GM18867 (cell line): ENCODE data around the gene ADA.

ENCODE experiments used
- ATAC-seq: cut with Tn5 transposase; IDR thresholded peaks from one replicate; pipeline ENCODE4 v1.9.1; 2021; ENCODE audit warnings: mild to moderate bottlenecking, moderate library complexity; ENCODE audit not compliant: unreplicated experiment

ADA gene

GRCh38 chr20:44646023-44646640 is 5.4 kb downstream of the ADA start:
- ATAC-seq = peak; percentile 17

DNA sequence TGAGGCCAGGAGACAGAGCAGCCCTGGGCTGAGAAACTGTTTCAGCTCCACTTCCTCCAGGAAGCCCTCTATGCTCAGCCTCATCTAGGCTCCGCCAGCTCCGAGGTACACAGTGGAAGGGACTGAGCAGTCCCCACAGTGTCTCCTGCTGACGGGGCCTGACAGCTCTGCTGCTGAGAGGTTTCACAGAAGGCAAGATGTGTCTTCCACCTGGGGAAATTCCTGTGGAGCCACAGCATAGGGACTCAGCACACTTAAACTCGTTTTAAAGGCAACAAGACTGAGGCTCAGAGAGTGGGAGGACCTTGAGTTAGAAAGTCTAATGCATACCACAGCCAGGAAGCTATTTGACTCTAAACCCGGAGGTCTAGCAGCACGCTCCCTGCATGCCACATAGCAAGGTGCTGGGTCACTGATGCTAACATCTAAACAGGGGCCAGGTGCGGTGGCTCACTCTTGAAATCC is 6.8 kb downstream of the ADA start:
- no peak for ATAC-seq

DNA sequence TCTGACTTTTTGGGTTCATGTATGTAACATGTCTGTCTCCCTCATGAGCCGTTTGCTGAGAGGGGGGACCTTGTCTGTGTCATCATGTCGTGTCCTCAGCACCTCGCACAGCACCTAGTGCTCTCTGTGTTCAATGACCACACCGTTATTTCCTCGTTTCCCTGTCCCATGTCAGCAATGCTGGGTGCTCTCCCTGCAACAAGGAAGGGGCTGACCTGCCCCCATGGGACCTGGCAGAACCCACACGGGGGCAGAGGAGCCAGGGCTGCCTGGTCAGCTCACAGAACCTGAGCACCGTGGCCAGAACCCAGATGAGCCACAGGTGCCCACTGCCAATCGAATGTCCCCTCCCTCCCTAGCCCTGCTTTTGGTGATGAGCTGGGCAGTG is 7.3 kb downstream of the ADA start:
- no peak for ATAC-seq

DNA sequence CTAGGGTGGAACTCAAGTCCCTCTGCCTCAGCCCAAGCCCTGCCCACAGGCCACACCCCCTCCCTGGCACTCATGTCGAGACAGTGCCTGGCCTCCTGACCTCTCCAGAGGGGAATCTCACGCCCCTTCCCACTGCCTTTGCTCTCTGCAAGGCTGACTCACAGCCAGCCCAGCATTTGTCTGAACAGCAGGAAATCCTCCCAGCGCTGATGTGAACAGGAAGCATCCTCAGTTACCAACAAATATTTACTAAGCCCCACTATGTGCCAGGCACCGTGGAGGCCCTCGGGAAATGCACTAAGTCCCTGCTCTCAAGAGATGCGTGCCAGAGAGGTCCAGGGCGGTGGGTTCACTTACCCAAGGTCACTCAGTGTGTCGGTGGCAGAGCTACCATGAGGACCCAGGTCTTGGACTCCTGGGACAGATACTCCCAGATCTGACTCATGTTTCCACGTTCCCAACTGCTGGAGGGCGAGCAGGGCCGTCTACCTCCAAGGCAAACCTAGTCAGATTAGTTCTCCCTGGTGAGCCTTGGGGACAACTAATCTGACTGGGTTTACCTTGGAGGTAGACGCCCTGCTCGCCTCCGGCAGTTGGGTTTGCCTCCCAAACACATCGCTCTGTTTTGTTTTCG is 7.8 kb downstream of the ADA start:
- ATAC-seq = no peak

DNA sequence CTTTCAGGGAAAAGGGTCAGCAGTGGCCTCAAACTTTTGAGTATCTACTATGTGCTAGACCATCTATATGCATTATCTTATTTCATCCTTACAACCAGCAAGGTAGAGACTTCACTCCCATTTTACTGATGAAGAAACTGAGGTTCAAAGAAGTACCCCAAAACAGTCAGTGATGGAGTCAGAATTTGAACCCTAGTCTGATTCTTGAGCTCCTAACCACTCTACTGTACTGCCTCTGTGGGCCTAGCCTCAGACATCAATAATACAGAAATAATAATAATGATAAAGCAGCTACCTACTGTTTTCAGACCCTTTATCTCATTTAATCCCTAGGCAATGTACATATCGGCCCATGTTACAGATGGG is 8.4 kb downstream of the ADA start:
- no peak for ATAC-seq

- ATAC-seq = no peak
These were observed 9.0 kb downstream of the ADA start for GRCh38 chr20:44642203-44643153.

GRCh38 chr20:44641325-44641724 is 10.2 kb downstream of the ADA start:
- ATAC-seq = no peak

DNA sequence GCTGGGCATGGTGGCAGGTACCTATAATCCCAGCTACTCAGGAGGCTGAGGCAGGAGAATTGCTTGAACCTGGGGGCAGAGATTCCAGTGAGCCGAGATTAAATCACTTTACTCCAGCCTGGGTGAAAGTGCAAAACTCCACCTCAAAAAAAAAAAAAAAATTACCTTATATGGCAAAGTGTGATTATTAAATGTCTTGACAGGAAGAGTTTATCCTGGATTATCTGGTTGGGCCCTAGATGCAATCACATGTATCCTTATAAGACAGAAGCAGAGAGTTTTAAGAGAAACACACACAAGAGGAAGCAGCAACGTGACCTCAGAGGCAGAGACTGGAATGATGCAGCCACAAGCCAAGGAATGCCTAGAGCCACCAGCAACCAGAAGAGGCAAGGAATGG is 11.0 kb downstream of the ADA start:
- no peak for ATAC-seq

DNA sequence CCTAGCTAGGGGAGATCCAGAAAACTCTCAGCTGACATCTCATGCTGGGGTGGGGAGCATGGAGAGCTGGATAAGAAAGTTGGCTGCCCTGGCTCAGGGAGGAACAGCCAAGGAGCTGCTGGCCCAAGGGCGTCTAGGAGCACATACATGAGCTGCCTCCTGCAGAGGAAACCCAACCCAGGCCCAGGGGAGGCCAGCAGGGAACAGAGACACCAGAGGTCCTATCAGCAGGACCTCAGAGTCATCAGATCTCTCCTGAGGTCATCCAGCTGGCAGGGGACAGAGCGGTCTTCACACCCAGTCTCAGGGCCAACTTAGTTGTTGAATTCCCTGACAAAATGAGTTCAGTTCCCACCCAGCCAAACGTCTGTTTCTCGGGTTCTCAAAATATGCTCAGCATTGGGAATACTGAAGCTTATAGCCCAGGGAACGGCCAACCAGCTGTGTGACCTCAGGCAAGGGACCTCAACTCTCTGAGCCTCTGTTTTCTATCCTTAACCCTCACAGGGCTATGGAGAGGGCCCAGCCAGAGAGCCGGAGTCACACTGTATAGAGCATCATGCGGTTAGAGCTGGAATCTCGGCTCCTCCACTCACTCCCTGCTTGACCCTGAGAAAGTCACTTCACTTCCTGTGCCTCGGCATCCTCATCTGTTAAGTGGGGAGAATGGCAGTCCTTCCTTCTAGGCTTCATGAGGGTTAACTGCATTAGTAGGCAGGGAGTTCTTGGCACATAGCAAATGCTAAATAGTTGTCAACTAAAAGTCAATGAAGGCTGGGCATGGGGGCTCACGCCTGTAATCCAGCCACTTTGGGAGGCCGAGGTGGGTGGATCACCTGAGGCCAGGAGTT is 13.8 kb downstream of the ADA start:
- ATAC-seq = no peak

GRCh38 chr20:44637042-44637441 is 14.5 kb downstream of the ADA start:
- no peak for ATAC-seq

GRCh38 chr20:44635877-44636276 is 15.6 kb downstream of the ADA start:
- no peak for ATAC-seq

DNA sequence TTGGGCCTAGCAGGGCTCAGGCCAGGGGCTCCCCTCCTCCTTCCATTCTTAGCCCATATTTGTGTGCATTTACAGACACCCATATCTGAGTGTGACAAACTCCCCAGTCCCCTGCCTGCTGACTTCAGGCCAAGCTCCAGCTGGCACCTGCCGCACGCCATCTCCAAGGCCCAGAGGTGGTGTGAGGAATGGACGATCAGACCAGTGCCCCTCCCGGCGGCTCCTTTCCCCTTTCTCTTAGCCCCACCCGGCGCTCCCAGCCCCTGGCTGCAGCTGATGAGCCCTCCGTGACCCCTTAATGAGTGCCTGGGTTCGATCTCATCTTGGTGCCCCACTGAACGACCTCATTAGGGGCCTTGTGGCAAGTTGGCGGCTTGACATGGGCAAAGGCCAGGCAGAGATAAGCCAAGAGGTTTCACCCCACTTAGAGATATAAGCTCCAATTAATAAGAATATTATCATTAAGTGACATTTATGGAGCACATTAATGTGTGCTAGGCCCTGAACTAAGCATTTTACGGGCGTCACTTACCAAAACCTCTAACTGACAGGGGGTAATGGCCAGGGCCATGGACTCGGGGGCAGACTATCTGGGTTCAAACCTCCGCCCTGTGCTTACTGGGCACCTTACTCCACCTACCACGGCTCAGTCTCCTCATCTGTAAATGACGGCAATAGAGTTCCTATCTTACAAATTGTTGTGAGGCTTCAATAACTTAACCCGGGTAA is 17.5 kb downstream of the ADA start:
- ATAC-seq = no peak

DNA sequence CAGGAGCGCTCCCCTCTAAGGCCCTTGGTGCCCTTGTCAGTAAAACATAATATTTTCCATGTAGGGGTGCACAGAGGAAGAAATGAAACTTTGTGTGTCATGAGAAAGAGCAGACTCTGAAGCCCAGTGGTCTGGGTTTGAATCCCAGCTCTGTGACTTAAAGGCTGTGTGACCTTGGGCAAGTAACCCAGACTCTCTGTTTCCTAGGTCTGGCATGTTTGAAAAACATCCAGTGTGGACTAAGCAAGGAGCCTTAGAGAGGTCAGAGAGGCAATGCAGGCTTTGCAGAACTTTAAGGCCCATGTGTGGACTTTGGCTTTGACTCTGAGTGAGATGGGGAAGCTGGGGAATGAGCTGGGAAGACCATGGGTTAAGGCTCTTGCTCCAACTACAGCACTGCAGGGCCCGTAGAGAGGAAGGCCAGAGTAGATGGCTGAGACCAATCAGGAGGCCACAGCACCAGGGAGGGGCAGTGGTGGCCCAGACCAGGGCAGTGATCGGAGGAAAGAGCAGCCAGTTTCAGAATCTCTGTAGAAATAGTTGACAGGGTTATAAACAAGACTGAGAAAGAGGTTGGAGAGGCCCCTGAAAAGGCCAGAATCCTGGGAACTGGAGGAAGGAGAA is 18.2 kb downstream of the ADA start:
- ATAC-seq = no peak

- no peak for ATAC-seq
These were observed 19.3 kb downstream of the ADA start for GRCh38 chr20:44632103-44632752.

- ATAC-seq = no peak
These were observed 21.2 kb downstream of the ADA start for GRCh38 chr20:44630297-44630696.

DNA sequence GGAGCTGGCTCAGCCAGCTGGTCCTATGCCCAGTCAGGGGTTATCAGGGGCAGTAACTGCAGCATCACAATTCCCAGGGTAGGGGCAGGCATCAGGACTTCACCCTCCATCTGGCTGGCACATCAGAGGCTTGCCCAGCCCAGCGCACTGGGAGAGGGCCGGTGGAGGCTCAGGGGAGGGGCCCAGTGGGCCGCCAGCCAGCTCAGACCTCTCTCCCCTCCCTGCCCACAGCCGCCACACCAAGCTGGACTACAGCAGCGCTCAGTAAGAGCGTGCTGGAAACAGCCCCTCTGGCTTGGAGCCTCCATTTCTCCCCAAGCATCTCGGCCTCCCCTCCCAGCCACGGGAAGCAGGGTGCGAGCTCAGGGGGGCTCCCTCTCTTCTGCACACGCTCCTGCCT is 22.0 kb downstream of the ADA start:
- no peak for ATAC-seq

GRCh38 chr20:44629017-44629385 is 22.5 kb downstream of the ADA start:
- ATAC-seq = no peak

GRCh38 chr20:44627364-44628010 is 24.0 kb downstream of the ADA start:
- ATAC-seq = no peak

GRCh38 chr20:44626278-44626677 is 25.2 kb downstream of the ADA start:
- no peak for ATAC-seq
